ACHN (cell line): ENCODE results near the gene DARS2.
"Not testable (repeated sequence)": the region's sequence is repeated elsewhere in the genome, so short reads cannot be mapped to it uniquely, and the experiment has no call there.

Experiments
- DNase-seq: peaks from one replicate; pipeline ENCODE4 v3.0.0-alpha.2; 2015
- in situ Hi-C: cut with HindIII; loops from 2 replicates; pipeline ENCODE4 v1.10.0; 2017; ENCODE audit warnings: low sequenced_read_pairs, low pct_ligation_motif_present, low pct_unique_long_range_greater_than_20kb

Gene DARS2

DNA sequence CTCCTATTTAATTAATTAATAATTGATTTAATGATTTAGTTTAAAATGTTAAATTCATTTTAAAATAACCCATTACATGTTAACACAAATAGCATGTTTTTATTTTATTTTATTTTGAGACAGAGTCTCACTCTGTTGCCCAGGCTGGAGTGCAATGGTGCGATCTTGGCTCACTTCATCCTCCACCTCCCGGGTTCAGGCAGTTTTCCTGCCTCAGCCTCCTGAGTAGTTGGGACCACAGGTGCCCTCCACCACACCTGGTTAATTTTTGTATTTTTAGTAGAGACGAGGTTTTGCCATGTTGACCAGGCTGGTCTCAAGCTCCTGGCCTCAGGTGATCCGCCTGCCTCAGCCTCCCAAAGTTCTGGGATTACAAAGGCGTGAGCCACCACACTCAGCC, 35.1 kb downstream of the DARS2 start:
- DNase-seq, in situ Hi-C loops: not testable (repeated sequence)

DNA sequence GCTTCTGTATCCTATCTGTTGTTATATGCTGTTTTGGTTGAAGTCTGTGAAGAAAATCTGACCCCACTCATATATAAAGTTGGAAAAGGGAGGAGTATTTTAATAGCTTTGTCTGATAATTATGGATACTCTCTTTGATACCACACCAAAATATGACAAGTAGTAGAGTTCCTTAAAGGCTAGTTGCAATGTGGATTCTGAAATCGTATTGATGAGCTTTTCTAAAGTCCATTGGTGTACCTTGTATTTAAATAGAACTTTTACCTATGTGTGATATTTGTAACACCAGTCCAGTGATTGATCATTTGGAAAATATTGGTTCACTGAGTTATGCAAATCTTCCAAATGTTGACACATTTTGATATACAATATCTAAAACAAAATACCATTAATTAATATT, 35.6 kb downstream of the DARS2 start:
- DNase-seq = no peak
- in situ Hi-C loops = no loop called here

DNA sequence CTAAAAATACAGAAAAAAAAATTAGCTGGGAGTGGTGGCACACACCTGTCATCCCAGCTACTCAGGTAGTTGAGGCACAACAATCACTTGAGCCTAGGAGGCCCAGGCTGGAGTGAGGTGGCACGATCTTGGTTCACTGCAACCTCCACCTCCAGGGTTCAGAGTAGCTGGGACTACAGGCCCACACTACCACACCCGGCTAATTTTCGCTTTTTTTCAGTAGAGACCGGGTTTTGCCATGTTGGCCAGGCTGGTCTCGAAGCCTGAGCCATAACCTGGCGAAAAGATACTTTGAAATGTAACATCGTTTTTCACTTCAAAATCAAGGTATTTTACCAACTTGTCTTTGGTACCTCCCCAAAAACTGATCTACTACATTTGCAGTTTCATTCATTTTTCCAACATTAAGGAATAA, 37.3 kb downstream of the DARS2 start:
- DNase-seq = no peak
- in situ Hi-C loops = no loop called here

- in situ Hi-C loops, DNase-seq: not testable (repeated sequence)
Measured at GRCh38 chr1:173862146-173862768, 37.8 kb downstream of the DARS2 start.

DNA sequence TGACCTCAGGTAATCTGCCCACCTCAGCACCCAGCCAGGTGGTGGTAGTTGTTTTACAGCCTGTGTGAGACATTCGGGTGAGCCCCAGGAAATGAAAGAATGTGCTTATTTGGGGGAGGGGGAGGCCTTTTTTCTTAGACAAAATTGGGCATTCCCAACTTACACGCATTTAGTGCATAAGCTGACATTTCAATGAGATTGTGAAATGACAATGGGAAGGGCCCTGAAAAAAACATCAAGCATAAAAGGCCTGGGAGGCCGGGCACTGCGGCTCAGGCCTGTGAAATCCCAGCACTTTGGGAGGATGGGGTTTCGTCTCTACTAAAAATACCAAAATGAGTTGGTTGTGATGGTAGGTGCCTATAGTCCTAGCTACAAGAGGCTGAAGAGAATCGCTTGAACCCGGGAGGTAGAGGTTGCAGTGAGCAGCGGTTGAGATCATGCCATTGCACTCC, 38.3 kb downstream of the DARS2 start:
- DNase-seq = no peak
- in situ Hi-C loops = no loop called here

- DNase-seq = no peak
- in situ Hi-C loops = no loop called here
Measured at GRCh38 chr1:173863224-173864161, 39.0 kb downstream of the DARS2 start.

DNA sequence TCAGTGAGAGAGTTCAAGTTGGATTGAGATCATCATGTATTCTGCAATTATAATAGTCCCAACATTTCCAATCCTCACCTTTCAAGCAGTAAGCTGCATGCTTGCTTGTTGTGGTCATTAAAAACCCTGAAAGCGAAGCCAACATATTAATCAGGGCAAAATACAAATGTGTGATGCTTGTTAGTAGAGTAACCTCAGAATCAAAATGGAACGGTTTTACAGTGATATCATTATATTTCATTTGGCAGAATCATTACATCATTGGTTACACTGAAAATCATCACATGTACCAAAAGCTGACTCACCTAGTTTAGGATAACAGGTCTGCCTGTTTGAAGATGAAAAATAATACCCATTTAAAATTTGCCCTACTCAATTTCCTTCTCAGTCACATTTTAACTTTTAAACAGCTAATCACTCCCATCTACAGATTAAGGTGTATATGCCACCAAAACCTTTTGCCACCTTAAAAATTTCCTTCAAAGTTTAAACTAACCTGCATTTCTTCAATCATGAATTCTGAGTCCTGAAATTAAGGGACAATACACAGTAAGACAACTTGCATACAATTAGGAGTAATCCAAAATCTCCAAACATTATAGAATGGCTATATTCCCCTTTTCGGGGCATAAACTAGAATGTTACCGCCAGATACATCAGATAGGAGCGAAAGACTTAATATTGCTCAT, 39.9 kb downstream of the DARS2 start:
- in situ Hi-C loops = no loop called here
- DNase-seq = no peak

DNA sequence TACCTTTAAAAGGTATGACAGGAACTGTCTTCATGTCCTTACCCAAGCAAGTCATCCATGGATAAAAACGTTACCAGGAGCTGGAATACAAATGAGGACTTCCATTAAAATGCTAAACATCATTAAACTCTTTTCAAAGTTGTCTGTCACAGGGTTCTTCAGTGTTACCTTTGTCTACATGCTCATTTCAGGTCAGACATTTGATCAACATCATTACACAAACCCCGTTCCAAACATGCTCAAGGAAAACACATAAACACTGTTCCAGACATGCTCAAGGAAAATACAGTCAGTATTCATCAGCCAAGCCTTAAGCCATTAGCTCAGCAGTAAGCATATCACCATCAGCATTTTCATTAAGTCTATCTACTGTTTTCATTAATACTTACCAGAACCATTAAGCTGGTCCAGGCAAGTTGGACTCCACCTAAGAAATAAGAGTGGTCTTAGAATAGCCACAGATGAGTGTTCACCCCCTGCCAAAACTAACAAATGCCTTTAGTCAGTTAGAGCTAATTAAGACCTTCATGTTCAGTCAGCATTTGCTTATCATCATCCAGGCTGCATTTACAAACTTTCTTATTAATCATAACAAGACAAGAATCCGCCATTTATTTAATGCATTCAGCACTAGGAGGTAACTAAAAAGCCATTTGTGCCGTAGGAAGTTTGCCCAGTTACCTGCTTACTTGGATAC, 41.1 kb downstream of the DARS2 start:
- no peak for DNase-seq
- in situ Hi-C loops = no loop called here

- in situ Hi-C loops = no loop called here
Measured at GRCh38 chr1:173866413-173867115, 42.1 kb downstream of the DARS2 start.

DNA sequence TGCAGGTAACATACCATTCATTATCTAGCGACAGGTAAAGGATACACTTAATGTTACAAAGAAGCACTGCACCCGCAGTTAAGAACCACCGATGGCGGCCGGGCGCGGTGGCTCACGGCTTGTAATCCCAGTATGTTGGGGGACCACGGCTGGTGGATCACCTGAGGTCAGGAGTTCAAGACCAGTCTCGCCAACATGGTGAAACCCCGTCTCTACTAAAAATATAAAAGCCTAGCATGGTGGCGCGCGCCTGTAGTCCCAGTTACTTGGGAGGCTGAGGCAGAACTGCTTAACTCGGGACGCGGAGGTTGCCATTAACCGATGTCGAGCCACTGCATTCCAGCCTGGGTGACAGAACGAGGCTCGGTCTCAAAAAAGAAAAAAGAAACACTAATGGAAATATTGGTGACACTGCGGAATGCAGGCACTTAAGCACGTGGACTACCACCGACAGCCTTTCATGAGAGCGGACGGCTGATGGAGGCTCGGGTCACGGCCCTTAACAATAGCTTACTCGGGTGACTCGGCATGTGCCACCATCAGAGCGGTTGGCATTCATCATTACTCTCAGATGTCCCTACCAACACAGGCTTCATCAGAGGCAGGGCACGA, 42.8 kb downstream of the DARS2 start:
- no peak for DNase-seq
- in situ Hi-C loops = no loop called here

More at GRCh38 chr1:173866413-173867115, 42.1 kb downstream of the DARS2 start:
- DNase-seq = no peak

GRCh38 chr1:173867753-173868265, 43.3 kb downstream of the DARS2 start, which contains the start of gene GAS5:
GAS5 (minus strand) TSS chr1:173867989.
- in situ Hi-C loops = no loop called here
- peak; percentile 100 for DNase-seq

DNA sequence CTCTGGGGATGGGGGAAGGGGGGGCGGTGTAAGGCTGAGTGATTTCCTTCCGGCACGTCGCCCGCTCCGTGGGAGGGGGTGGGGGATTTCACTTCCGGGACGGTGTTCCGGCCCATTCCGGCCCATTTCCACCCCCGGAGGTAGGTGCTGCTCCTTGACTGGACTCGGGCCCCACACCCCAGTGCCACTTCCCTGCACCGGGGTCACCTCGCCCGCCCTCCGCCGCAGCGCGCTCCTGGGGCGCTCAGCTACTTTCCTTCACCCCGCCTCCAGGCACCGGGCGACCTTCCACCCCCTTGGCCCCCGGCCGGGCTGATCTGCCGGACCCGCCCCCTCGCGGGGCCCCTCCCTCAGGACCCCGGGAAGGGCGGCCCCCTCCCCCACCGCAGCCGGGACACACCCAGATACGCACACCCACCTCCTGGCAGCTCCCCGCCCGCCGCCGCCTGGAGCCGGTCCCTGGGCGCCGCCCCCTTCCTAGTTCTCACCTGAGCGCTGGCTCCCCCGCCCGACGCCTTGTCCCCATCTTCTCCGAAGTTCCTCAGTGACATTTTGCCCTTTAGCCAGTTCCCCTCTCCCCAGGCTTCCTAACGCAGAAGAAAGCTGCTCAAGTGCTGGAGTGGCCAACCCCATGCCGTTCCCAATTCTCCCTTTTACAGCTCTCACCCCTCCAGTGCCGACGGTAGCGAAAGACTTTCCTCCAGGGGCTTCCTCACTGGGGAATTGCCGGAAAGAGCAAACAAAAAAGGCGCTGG, 44.0 kb downstream of the DARS2 start, which contains the start of gene ZBTB37:
TSS of gene ZBTB37 (plus strand) at position 115 of the 755 bp plus-strand sequence. CDS start 1,846 bp downstream, outside the sequence.
- peak; percentile 89 for DNase-seq
- in situ Hi-C loops = no loop called here

DNA sequence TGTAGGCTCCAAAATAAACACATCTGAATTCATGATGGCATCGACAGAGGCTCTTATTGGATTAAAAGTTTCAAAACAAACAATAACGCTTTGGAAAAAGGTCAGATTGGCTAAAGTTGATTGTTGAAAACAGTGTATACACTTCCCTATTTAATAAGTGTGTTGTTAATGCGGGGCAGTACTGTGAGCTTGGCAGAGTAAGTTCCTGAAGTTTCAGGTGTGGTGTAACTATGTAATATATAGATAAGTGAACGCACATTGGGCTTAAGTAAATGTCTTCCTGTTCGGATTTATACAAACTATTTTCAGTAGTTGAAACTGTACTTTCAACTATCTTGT, 44.5 kb downstream of the DARS2 start:
- in situ Hi-C loops = no loop called here
- no peak for DNase-seq

DNA sequence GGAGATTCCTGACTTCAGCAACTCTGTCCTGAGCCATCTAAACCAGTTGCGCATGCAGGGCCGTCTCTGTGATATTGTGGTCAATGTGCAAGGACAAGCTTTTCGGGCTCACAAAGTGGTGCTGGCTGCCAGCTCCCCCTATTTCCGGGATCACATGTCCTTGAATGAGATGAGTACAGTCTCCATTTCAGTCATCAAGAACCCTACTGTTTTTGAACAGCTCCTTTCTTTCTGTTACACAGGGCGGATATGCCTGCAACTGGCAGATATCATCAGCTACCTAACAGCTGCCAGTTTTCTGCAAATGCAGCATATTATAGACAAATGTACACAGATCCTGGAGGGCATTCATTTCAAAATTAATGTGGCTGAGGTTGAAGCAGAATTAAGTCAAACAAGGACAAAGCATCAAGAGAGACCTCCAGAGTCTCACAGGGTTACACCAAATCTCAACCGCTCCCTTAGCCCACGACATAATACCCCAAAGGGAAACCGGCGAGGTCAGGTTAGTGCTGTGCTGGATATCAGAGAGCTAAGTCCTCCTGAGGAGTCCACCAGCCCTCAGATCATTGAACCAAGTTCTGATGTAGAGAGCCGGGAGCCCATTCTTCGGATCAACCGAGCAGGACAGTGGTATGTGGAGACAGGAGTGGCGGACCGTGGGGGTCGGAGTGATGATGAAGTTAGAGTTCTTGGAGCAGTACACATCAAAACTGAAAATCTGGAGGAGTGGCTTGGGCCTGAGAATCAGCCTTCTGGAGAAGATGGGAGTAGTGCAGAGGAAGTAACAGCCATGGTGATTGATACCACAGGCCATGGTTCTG, 46.0 kb downstream of the DARS2 start:
- DNase-seq = no peak
- in situ Hi-C loops = no loop called here

DNA sequence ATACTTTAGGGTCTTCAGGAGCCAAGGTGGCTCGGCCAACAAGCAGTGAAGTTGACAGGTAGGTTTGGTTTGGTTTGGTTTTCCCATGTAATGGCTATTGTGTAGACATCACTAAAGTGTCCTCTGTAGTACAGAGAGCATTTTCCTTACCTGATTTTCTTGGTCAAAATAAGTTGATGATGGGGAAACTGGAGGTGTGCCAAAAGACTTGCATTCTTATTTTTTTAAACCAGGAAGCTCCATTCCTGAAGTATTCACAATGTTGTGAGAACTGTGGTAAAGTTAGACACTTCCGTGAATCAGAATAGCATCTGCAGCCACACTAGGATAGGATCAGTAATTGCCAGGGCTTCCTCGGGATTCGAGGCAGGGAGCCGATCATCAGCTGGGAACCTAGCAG, 46.6 kb downstream of the DARS2 start:
- in situ Hi-C loops = no loop called here
- DNase-seq = no peak

- no peak for DNase-seq
- in situ Hi-C loops = no loop called here
Measured at GRCh38 chr1:173871500-173871899, 47.0 kb downstream of the DARS2 start.
